PC-3 (cell line): ENCODE results near the gene CFAP58.

Experiments used
- EZH2 ChIP-seq: fragments of 300-600 bp; sonication (generic); IDR thresholded peaks from one replicate; pipeline ENCODE4 v1.6.1; 2017; ENCODE audit warnings: antibody characterized with exemption, mild to moderate bottlenecking, low read length; ENCODE audit not compliant: unreplicated experiment
- EZH2phosphoT487 ChIP-seq: fragments of 300-600 bp; sonication (generic); IDR thresholded peaks from 2 replicates; pipeline ENCODE4 v1.6.1; 2018; ENCODE audit warnings: mild to moderate bottlenecking, antibody characterized with exemption, low read length, borderline replicate concordance
- TF ChIP-seq, protein P1 (sequence below): fragments of 300-600 bp; sonication (generic); conservative IDR thresholded peaks from 2 replicates; pipeline ENCODE4 v1.5.1; 2017; ENCODE audit warnings: antibody characterized with exemption, low read depth, mild to moderate bottlenecking, low read length

DNA sequence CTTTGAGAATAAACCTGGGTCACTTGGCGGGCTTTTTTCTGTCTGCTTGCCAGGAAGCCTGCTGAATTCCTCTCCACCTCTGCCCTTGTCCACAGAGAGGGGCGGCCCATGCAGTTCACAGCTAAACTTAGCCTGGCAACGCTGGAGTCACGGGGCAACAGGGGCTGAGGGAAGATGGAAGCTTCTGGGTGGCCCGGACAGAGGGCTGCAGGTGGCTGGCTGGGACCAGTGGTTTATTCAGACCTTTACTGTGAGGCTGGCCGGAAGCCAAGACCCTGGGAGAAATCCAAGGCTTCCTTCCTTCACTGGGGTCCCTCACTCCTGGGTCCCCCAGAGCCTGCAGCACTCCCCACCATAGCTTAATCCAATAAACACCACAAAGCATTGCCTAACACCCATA lies 32.4 kb upstream of the CFAP58 start:
- TF ChIP-seq EZH2 (no peak), EZH2phosphoT487 (no peak)
- TF ChIP-seq, protein P1, sequence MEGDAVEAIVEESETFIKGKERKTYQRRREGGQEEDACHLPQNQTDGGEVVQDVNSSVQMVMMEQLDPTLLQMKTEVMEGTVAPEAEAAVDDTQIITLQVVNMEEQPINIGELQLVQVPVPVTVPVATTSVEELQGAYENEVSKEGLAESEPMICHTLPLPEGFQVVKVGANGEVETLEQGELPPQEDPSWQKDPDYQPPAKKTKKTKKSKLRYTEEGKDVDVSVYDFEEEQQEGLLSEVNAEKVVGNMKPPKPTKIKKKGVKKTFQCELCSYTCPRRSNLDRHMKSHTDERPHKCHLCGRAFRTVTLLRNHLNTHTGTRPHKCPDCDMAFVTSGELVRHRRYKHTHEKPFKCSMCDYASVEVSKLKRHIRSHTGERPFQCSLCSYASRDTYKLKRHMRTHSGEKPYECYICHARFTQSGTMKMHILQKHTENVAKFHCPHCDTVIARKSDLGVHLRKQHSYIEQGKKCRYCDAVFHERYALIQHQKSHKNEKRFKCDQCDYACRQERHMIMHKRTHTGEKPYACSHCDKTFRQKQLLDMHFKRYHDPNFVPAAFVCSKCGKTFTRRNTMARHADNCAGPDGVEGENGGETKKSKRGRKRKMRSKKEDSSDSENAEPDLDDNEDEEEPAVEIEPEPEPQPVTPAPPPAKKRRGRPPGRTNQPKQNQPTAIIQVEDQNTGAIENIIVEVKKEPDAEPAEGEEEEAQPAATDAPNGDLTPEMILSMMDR: no peak
